H1 (cell line): Measurements from ENCODE around the gene SURF4. TPM values are rescaled to one million over a fixed set of nuclear protein-coding genes. Genes with fewer than 3 reads are reported as not detected.

Experiments
- ASH2L ChIP-seq: fragments of 200-600, 300-600 bp; sonication (generic); IDR thresholded peaks from one replicate; pipeline ENCODE4 v1.7.1; 2017; ENCODE audit warnings: low read length
- ATF3 ChIP-seq: IDR thresholded peaks from 2 replicates; pipeline ENCODE4 v1.6.1; 2011; ENCODE audit warnings: low read depth, mild to moderate bottlenecking, low read length; ENCODE audit not compliant: insufficient read depth
- CHD2 ChIP-seq: IDR thresholded peaks from 2 replicates; pipeline ENCODE4 v1.6.1; 2012; ENCODE audit warnings: low read length, improper control_type of control experiment
- RAD21 ChIP-seq, 2 experiments: IDR thresholded peaks in 1 of 2; conservative IDR thresholded peaks in 1 of 2; 2 replicates each; pipeline ENCODE4 v1.6.1; 2011; ENCODE audit warnings: low read depth in 2 of 2, low read length in 2 of 2, improper control_type of control experiment in 1 of 2, inconsistent platforms in 1 of 2, mild to moderate bottlenecking in 1 of 2, moderate library complexity in 1 of 2
- ZNF274 ChIP-seq: IDR thresholded peaks from 2 replicates; pipeline ENCODE4 v1.7.0; 2012; ENCODE audit warnings: low read length, borderline replicate concordance; ENCODE audit errors: extremely low read depth
- polyA plus RNA-seq, 7 experiments: library from polyadenylated mRNA; depleted of rRNA in 3 of 7; stranded (reverse) in 5 of 7; unstranded in 2 of 7; fragments of >200 nt in 5 of 7; fragments of 200-250 nt in 2 of 7; gene quantifications; 1 replicate in 5 of 7; 2 replicates in 1 of 7; 4 replicates in 1 of 7; pipeline versions ENCODE4 v1.2.1 to v1.2.3, GENCODE V29; 2011 to 2013; ENCODE audit warnings: missing spikeins in 2 of 7, mixed read lengths in 2 of 7
- total RNA-seq: library from RNA; stranded (reverse); fragmentation: NEBNext Ultra II Directional; extraction: Animal tissue kit (Norgen Biotek cat#: 25700); gene quantifications from 2 replicates; pipeline ENCODE4 v1.2.1, GENCODE V29; 2021

The SURF4 gene
- total and polyA plus RNA-seq, 2 of the 8 experiments (the other 6 are each of a cell fraction or from before 2014, with no cell fraction given) = 176 to 182 TPM

- TF ChIP-seq RAD21 (IDR thresholded peaks at IDR 0.05 in 1 of 2, conservative IDR thresholded peaks at IDR 0.05 in 1 of 2; ENCODE audit: low read depth in 2 of 2, low read length in 2 of 2) (peak; percentile 53 to 58), ASH2L (no peak), ATF3 (no peak), CHD2 (no peak), ZNF274 (no peak)
Measured at GRCh38 chr9:133396952-133397351, 21.1 kb upstream of the SURF4 start (continued).
